Kidney (tissue), 14 donors: ENCODE measurements around the gene MRTFA. TPM values are rescaled to one million over a fixed set of nuclear protein-coding genes. Genes with fewer than 3 reads are reported as not detected.
A peak's percentile ranks its signal among the peaks of the same experiment; 100 is the strongest.

Experiments used
- DNase-seq, 5 donors: peaks; one replicate each; pipeline ENCODE4 v3.0.0-alpha.2; 2013 to 2020
- FAIRE-seq: peaks from 2 replicates; lab custom pipeline; 2012; peaks lifted over from hg19 to GRCh38; lab: Jason Lieb, UNC
- H3K27ac ChIP-seq, 2 donors: one replicate each; pipeline ENCODE4 v1.7.0; 2013; ENCODE audit warnings: low read depth in 2 of 2, low read length in 2 of 2, inconsistent platforms in 1 of 2
- H3K27me3 ChIP-seq: one replicate; pipeline ENCODE4 v1.7.1; 2013; ENCODE audit warnings: low read length, inconsistent platforms; ENCODE audit not compliant: control insufficient read depth, insufficient read depth
- H3K36me3 ChIP-seq, 3 donors: one replicate each; pipeline versions ENCODE4 v1.7.0 to v1.7.1; 2013; ENCODE audit warnings: low read length in 3 of 3, control low read depth in 1 of 3, inconsistent platforms in 1 of 3; ENCODE audit not compliant: insufficient read depth in 3 of 3, control insufficient read depth in 2 of 3
- H3K4me1 ChIP-seq, 3 donors: one replicate each; pipeline versions ENCODE4 v1.7.0 to v1.7.1; 2013; ENCODE audit warnings: low read length in 3 of 3, inconsistent platforms in 1 of 3, low read depth in 1 of 3; ENCODE audit not compliant: control insufficient read depth in 2 of 3, insufficient read depth in 2 of 3
- H3K4me3 ChIP-seq, 3 donors: one replicate each; pipeline versions ENCODE4 v1.7.0 to v1.8.1; 2013; ENCODE audit warnings: low read length in 3 of 3, control low read depth in 1 of 3, inconsistent platforms in 1 of 3
- H3K9ac ChIP-seq, 3 donors: one replicate each; pipeline versions ENCODE4 v1.7.0 to v1.7.1; 2013; ENCODE audit warnings: low read length in 3 of 3, control low read depth in 1 of 3, inconsistent platforms in 1 of 3
- H3K9me3 ChIP-seq, 3 donors: one replicate each; pipeline versions ENCODE4 v1.7.0 to v1.7.1; 2013; ENCODE audit warnings: low read length in 3 of 3, control low read depth in 1 of 3, inconsistent platforms in 1 of 3; ENCODE audit not compliant: control insufficient read depth in 2 of 3, insufficient read depth in 1 of 3
- CTCF ChIP-seq: IDR thresholded peaks from 3 replicates; pipeline ENCODE4 v1.5.1; 2012; ENCODE audit warnings: mild to moderate bottlenecking, moderate library complexity, borderline replicate concordance; ENCODE audit not compliant: insufficient read depth; ENCODE audit errors: extremely low read depth
- intact Hi-C: fragments of 100-400 bp; cut with DNase I; formaldehyde crosslinking; loops from one replicate; pipeline ENCODE4 v1.11.1; 2022
- polyA plus RNA-seq: library from polyadenylated mRNA; stranded (reverse); fragments of 350-450 nt; fragmentation: Illumina TruSeq; extraction: RNeasy Lipid Tissue Mini Kit (QIAGEN cat#74804); gene quantifications from one replicate; pipeline ENCODE4 v1.2.3, GENCODE V29; 2014; ENCODE audit warnings: low read depth, low replicate concordance; ENCODE audit not compliant: insufficient read depth
- total RNA-seq: library from RNA; stranded (reverse); fragmentation: NEBNext Ultra II Directional; extraction: Animal tissue kit (Norgen Biotek cat#: 25700); gene quantifications from one replicate; pipeline ENCODE4 v1.2.1, GENCODE V29; 2021
- donor health status: control.
- donor health status: control.
- donor health status: control.
- donor health status: control.
- donor health status: control.
- donor health status: DM: yes; HTN: yes; CAD: no.
- donor health status: Normal renal cell carcinoma (clear cell type).

The MRTFA gene
- total and polyA plus RNA-seq, 2 donors from 2014 or later: 12.5 to 59.9 TPM

- no peaks in the 10 kb centered on the region for H3K36me3 ChIP-seq
- H3K27me3 ChIP-seq: no peaks in the 10 kb centered on the region
- no peak for FAIRE-seq
- peak overlapping the region; percentile 44 to 90 (median 73) for H3K9ac ChIP-seq
- H3K27ac ChIP-seq: peak overlapping the region; percentile 81 to 82
- peak in 2 of 5 donors; percentile 30 to 44 for DNase-seq
- peak overlapping the region; percentile 79 to 91 (median 87) for H3K4me3 ChIP-seq
- TF ChIP-seq CTCF: no peak
- no peaks in the 10 kb centered on the region for H3K9me3 ChIP-seq
- peaks cover 0 to 16% (median 0%) of the 10 kb centered on the region in 3 donors for H3K4me1 ChIP-seq
- intact Hi-C loops: no loop called here
Measured at GRCh38 chr22:40637183-40638150, 948 bp upstream of the MRTFA start.

GRCh38 chr22:40635940-40636379 lies 559 bp downstream of the MRTFA start:
- DNase-seq (peak in 1 of 5 donors; percentile 32), FAIRE-seq (no peak)

DNA sequence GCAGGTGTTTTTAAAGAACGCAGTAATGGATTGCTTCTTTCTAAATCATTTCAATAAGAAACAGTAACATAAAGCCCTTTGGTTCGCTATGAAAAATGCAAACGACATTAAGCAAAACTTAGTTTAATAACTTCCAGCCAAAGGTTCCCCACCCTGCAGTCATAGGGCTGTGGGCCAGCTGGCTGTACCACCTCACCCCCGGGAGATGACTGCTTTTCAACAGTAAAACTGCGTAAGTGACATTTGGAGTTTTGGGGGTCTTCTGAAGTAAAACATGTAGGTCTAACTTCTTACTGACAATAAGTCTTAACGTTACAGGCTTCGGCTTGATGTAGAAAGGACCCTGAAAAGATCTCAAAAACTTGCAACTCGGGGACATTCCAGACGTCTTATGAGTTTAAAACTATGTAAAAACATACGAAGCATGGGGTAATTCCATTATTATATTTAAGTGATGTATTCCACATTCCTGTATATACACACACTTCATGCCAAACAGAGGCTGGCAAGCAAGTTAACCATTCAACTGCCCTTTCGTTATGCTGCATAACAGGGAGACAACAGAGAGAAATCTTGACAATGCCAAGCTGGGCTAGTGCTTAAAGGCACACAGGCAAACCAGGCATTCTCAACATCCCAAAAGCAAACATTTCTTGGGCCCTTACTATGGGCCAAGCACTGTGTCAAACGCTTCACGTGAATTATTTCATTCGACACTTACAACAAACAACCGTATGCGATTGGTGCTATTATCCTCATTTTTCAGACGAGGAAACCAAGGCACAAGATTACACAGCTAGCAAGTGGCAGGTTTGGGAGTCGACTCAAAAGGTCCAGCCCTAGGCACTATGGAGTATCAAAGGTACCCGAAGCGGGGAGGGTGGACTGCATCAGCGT lies 1.2 kb downstream of the MRTFA start:
- Histone ChIP-seq H3K9me3 (no peaks in the 10 kb centered on the region), H3K27me3 (no peaks in the 10 kb centered on the region), H3K36me3 (no peaks in the 10 kb centered on the region), H3K27ac (no peak overlapping the region), H3K9ac (peak overlapping the region; percentile 41 to 80 (median 50)), H3K4me1 (peaks cover 0 to 16% (median 0%) of the 10 kb centered on the region in 3 donors), H3K4me3 (peak overlapping the region; percentile 78 to 90 (median 87))
- DNase-seq (no peak), FAIRE-seq (no peak)
- TF ChIP-seq CTCF: no peak
- intact Hi-C loops: no loop called here

More at GRCh38 chr22:40635940-40636379, 559 bp downstream of the MRTFA start:
- peak overlapping the region; percentile 41 to 80 (median 50) for H3K9ac ChIP-seq
- H3K27ac ChIP-seq: peak overlapping the region in 1 of 2 donors; percentile 81
- H3K4me1 ChIP-seq: peaks cover 0 to 16% (median 0%) of the 10 kb centered on the region in 3 donors
- H3K36me3 ChIP-seq: no peaks in the 10 kb centered on the region
- no peak for TF ChIP-seq CTCF
- H3K4me3 ChIP-seq: peak overlapping the region; percentile 78 to 90 (median 87)
- intact Hi-C loops: no loop called here
- H3K27me3 ChIP-seq: no peaks in the 10 kb centered on the region
- no peaks in the 10 kb centered on the region for H3K9me3 ChIP-seq
